ENCODE data around the gene ACVRL1. TPM values are rescaled to one million over a fixed set of nuclear protein-coding genes. Genes with fewer than 3 reads are reported as not detected.
A peak's percentile ranks its signal among the peaks of the same experiment; 100 is the strongest.

Gene ACVRL1
- total RNA-seq, 1 donor from 2014 or later, result 0.46 TPM

DNA sequence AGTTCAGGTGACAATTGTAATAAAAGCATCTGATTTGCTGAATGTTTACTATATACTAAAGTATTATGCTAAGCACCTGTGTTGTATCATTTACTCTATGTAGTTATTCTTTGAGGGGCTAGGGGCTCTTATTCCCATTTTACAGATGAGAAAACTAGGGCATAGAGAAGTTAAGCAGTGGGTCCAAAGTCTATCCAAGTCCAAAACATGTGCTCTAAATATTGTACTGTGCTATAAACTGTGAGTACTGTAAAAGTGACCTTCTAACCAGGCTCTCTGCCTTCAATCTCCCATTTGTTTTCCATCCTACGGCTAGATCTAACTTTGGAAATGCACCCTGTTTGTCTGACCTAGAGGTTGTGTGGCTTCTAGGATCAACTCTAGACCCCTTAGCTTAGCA, 53.2 kb downstream of the ACVRL1 start:
- no peaks in the 10 kb centered on the region for H3K27me3 Mint-ChIP-seq
- H3K9me3 Mint-ChIP-seq, result peaks cover 5% of the 10 kb centered on the region
- H3K36me3 Mint-ChIP-seq, result peaks cover 24% of the 10 kb centered on the region
- H3K27ac Mint-ChIP-seq, result peak overlapping the region; percentile 35
- TF ChIP-seq, protein P1, sequence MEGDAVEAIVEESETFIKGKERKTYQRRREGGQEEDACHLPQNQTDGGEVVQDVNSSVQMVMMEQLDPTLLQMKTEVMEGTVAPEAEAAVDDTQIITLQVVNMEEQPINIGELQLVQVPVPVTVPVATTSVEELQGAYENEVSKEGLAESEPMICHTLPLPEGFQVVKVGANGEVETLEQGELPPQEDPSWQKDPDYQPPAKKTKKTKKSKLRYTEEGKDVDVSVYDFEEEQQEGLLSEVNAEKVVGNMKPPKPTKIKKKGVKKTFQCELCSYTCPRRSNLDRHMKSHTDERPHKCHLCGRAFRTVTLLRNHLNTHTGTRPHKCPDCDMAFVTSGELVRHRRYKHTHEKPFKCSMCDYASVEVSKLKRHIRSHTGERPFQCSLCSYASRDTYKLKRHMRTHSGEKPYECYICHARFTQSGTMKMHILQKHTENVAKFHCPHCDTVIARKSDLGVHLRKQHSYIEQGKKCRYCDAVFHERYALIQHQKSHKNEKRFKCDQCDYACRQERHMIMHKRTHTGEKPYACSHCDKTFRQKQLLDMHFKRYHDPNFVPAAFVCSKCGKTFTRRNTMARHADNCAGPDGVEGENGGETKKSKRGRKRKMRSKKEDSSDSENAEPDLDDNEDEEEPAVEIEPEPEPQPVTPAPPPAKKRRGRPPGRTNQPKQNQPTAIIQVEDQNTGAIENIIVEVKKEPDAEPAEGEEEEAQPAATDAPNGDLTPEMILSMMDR (conservative IDR thresholded peaks at IDR 0.05), result no peak
- no peak for DNase-seq (ENCODE audit: extremely low spot score, unreplicated experiment)
- peaks cover 42% of the 10 kb centered on the region for H3K4me1 Mint-ChIP-seq (ENCODE audit: unreplicated experiment)
- no peak overlapping the region for H3K4me3 Mint-ChIP-seq

DNA sequence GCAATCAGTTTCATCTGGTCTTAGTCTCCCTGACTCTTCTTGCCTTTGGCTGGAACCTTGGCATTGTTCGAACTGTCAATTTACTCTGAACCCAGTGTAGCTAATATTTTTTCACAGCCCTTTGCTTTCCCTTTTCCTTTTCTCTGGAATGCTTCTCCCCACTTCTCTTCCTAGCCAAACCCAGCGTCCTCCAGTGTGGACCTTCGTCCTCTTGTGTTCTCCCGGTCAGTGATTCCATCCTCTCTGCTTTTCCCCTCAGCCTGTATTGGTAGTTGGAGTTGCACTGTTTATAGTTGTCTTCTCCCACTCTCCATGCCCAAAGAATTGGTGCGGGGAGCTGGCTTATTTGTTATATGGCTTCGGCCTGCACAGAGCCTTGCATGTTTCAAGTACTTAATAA, 53.6 kb downstream of the ACVRL1 start:
- Mint-ChIP-seq H3K36me3 (peaks cover 28% of the 10 kb centered on the region), H3K27ac (peak overlapping the region; percentile 35), H3K4me3 (no peak overlapping the region)

DNA sequence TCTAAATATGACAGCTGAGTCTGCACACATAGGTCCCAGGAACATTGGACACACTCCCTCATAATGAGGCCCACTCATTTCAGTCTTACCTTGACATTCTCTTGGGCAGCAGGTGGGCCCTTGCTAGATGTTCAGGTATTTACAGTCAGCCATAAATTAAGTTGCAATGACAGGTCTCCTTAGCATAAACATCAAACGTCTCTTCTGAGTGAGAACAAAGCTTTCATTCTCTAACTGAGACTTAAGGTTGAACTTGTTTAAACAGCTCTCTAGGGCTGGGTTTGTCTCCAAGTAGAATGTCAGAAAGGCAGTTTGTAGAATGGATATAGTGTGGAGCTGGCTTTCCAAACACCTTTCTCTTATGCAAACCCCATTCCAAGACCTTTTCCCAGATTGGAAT, 54.5 kb downstream of the ACVRL1 start:
- H3K4me3 Mint-ChIP-seq, result peak overlapping the region; percentile 3
- H3K27me3 Mint-ChIP-seq, result no peaks in the 10 kb centered on the region
- peak overlapping the region; percentile 57 for H3K27ac Mint-ChIP-seq

More for the DNA sequence above, 53.6 kb downstream of the ACVRL1 start:
- Mint-ChIP-seq H3K27me3 (no peaks in the 10 kb centered on the region), H3K4me1 (ENCODE audit: unreplicated experiment) (peaks cover 38% of the 10 kb centered on the region), H3K9me3 (peaks cover 9% of the 10 kb centered on the region)
- DNase-seq (ENCODE audit: extremely low spot score, unreplicated experiment), result no peak
- TF ChIP-seq, protein P1 (conservative IDR thresholded peaks at IDR 0.05), result no peak

DNA sequence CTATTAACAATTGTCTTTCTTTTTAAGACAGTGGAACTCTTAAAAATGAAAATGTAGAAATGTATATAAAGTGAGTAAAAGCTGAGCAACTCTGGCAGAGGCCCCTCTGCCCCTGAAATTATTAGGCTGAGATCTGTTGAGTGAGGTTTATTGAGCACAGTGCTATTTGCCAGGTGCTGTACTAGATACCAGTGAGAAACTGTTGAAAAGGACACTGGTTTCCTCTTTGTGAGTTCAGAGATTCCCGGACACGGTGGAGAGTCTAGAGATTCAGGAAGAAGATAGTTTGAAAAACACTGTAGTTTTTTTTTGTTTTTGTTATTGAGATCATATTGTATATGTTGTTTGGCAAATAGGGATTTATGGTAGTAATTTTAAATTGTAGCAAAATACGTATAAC, 55.4 kb downstream of the ACVRL1 start:
- H3K9me3 Mint-ChIP-seq, result peaks cover 9% of the 10 kb centered on the region
- TF ChIP-seq, protein P1 (conservative IDR thresholded peaks at IDR 0.05), result no peak
- no peak overlapping the region for H3K4me3 Mint-ChIP-seq
- H3K4me1 Mint-ChIP-seq (ENCODE audit: unreplicated experiment), result peaks cover 33% of the 10 kb centered on the region
- H3K27me3 Mint-ChIP-seq, result no peaks in the 10 kb centered on the region
- no peak for DNase-seq (ENCODE audit: extremely low spot score, unreplicated experiment)
- peak overlapping the region; percentile 12 for H3K27ac Mint-ChIP-seq
- peaks cover 28% of the 10 kb centered on the region for H3K36me3 Mint-ChIP-seq

More for the DNA sequence above, 54.5 kb downstream of the ACVRL1 start:
- Mint-ChIP-seq H3K4me1 (ENCODE audit: unreplicated experiment) (peaks cover 35% of the 10 kb centered on the region), H3K9me3 (peaks cover 9% of the 10 kb centered on the region), H3K36me3 (peaks cover 30% of the 10 kb centered on the region)
- DNase-seq (ENCODE audit: extremely low spot score, unreplicated experiment), result no peak
- TF ChIP-seq, protein P1 (conservative IDR thresholded peaks at IDR 0.05), result no peak

DNA sequence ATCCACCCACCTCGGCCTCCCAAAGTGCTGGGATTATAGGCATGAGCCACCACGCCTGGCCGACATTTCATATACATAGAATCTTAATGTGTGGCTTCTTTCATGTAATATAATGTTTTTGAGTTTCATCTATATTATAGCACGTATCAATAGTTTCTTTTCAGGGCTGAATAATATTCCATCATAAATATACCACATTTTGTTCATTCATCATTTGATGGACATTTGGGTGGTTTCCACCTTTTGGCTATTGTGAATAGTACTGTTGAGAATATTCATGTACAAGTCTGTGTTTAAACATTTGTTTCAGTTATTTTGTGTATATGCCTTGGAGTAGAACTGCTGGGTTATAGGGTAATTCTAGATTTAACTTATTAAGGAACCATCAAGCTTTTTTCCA, 56.2 kb downstream of the ACVRL1 start:
- peaks cover 24% of the 10 kb centered on the region for H3K36me3 Mint-ChIP-seq
- TF ChIP-seq, protein P1 (conservative IDR thresholded peaks at IDR 0.05), result no peak
- no peaks in the 10 kb centered on the region for H3K27me3 Mint-ChIP-seq
- H3K9me3 Mint-ChIP-seq, result peaks cover 9% of the 10 kb centered on the region
- DNase-seq (ENCODE audit: extremely low spot score, unreplicated experiment), result no peak
- no peak overlapping the region for H3K27ac Mint-ChIP-seq
- no peak overlapping the region for H3K4me3 Mint-ChIP-seq
- H3K4me1 Mint-ChIP-seq (ENCODE audit: unreplicated experiment), result peaks cover 29% of the 10 kb centered on the region

DNA sequence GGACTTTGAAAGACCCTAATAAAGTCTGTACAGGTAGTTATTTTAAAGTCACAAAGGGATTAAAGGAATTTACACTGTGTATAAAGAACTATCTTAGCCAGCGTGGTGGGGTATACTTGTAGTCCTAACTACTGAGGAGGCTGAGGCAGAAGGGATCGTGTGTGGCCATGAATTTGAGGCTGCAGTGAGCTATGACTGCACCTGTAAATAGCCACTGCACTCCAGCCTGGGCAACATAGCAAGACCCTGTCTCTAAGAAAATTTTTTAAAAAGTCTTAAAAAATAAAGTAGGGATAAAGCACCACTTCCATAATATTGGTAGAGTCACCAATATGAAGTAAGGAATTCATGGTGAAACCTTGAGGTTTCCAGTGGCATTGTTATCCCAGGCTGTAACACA, 62.3 kb downstream of the ACVRL1 start:
- Mint-ChIP-seq H3K27me3 (no peaks in the 10 kb centered on the region), H3K9me3 (peaks cover 9% of the 10 kb centered on the region), H3K36me3 (peaks cover 13% of the 10 kb centered on the region), H3K4me1 (ENCODE audit: unreplicated experiment) (peaks cover 32% of the 10 kb centered on the region), H3K4me3 (no peak overlapping the region), H3K27ac (no peak overlapping the region)
- no peak for DNase-seq (ENCODE audit: extremely low spot score, unreplicated experiment)
- TF ChIP-seq, protein P1 (conservative IDR thresholded peaks at IDR 0.05), result no peak

Measured in type B pancreatic cell (in vitro differentiated cells).